ENCODE data around the gene S100A3.
"Not testable (repeated sequence)": the region's sequence is repeated elsewhere in the genome, so short reads cannot be mapped to it uniquely, and the experiment has no call there.

S100A3 gene

GRCh38 chr1:153568367-153569099, 19.5 kb upstream of the S100A3 start:
- peak; percentile 92 for DNase-seq

- DNase-seq, result peak; percentile 79
Measured at GRCh38 chr1:153567621-153568366, 18.7 kb upstream of the S100A3 start.

GRCh38 chr1:153566414-153567371, 17.6 kb upstream of the S100A3 start:
- peak; percentile 95 for DNase-seq

GRCh38 chr1:153565529-153566374, 16.7 kb upstream of the S100A3 start, which contains the start of gene S100A2:
TSS of gene S100A2 (minus strand) at chr1:153565844. CDS start at chr1:153563877, 1,967 bp downstream.
- DNase-seq, result peak; percentile 82

- DNase-seq, result no peak
Measured at GRCh38 chr1:153563991-153564390, 14.9 kb upstream of the S100A3 start.

- no peak for DNase-seq
Measured at GRCh38 chr1:153563483-153563901, 14.4 kb upstream of the S100A3 start.

GRCh38 chr1:153562021-153562420, 13.0 kb upstream of the S100A3 start:
- DNase-seq, result not testable (repeated sequence)

GRCh38 chr1:153561466-153561985, 12.5 kb upstream of the S100A3 start:
- no peak for DNase-seq

GRCh38 chr1:153560771-153561465, 11.9 kb upstream of the S100A3 start:
- DNase-seq, result no peak

GRCh38 chr1:153560241-153560640, 11.2 kb upstream of the S100A3 start:
- DNase-seq, result no peak

GRCh38 chr1:153557877-153558276, 8.8 kb upstream of the S100A3 start:
- DNase-seq, result no peak

GRCh38 chr1:153556348-153556747, 7.3 kb upstream of the S100A3 start:
- no peak for DNase-seq

GRCh38 chr1:153553830-153554541, 4.9 kb upstream of the S100A3 start:
- DNase-seq, result no peak

- DNase-seq, result peak; percentile 31
Measured at GRCh38 chr1:153553096-153553495, 4.0 kb upstream of the S100A3 start.

GRCh38 chr1:153552335-153552734, 3.3 kb upstream of the S100A3 start:
- peak; percentile 27 for DNase-seq

- DNase-seq, result no peak
Measured at GRCh38 chr1:153550827-153551500, 1.9 kb upstream of the S100A3 start.

GRCh38 chr1:153550398-153550758, 1.3 kb upstream of the S100A3 start:
- DNase-seq, result no peak

GRCh38 chr1:153549741-153550397, 811 bp upstream of the S100A3 start:
- no peak for DNase-seq

Data from activated effector memory CD4-positive, alpha-beta T cell treated with anti-CD3 and anti-CD28 coated beads, Interleukin-2, amount 50 U/mL, for 16 hours (primary cell).